Anterior cingulate cortex (tissue), 58 donors: ENCODE measurements around the gene KRTAP10-7.
"Not testable (repeated sequence)": the region's sequence is repeated elsewhere in the genome, so short reads cannot be mapped to it uniquely, and the experiment has no call there.

Source experiments
- DNase-seq, 58 donors: peaks; one replicate each; lab custom pipeline; 2025; lab: John Stamatoyannopoulos, UW

The KRTAP10-7 gene

GRCh38 chr21:44627831-44628233 lies 27.4 kb downstream of the KRTAP10-7 start:
- not testable (repeated sequence) for DNase-seq

- no peak for DNase-seq
These were observed 28.5 kb downstream of the KRTAP10-7 start for GRCh38 chr21:44628707-44629391.

GRCh38 chr21:44630440-44630839 lies 30.0 kb downstream of the KRTAP10-7 start:
- no peak for DNase-seq

GRCh38 chr21:44632067-44632466 lies 31.7 kb downstream of the KRTAP10-7 start:
- no peak for DNase-seq

- no peak for DNase-seq
These were observed 36.0 kb downstream of the KRTAP10-7 start for GRCh38 chr21:44636209-44637017.

GRCh38 chr21:44637018-44637850 lies 36.8 kb downstream of the KRTAP10-7 start, which contains the start of gene KRTAP10-10:
Gene KRTAP10-10 (plus strand): TSS chr21:44637356. CDS start chr21:44637418, 62 bp downstream.
- peak in 18 of 58 donors; percentile 2 to 45 (median 28) for DNase-seq

- not testable (repeated sequence) for DNase-seq
These were observed 37.5 kb downstream of the KRTAP10-7 start for GRCh38 chr21:44637851-44638348.

GRCh38 chr21:44638506-44639330 lies 38.3 kb downstream of the KRTAP10-7 start:
- not testable (repeated sequence) for DNase-seq

- DNase-seq, result no peak
These were observed 38.9 kb downstream of the KRTAP10-7 start for GRCh38 chr21:44639331-44639655.

GRCh38 chr21:44640761-44641160 lies 40.4 kb downstream of the KRTAP10-7 start:
- DNase-seq, result no peak

GRCh38 chr21:44643741-44644310 lies 43.4 kb downstream of the KRTAP10-7 start:
- no peak for DNase-seq

- DNase-seq, result no peak
These were observed 44.5 kb downstream of the KRTAP10-7 start for GRCh38 chr21:44644878-44645277.

- not testable (repeated sequence) for DNase-seq
These were observed 46.2 kb downstream of the KRTAP10-7 start, which contains the start of gene KRTAP10-11 for GRCh38 chr21:44646366-44647221. Gene KRTAP10-11 (plus strand): TSS chr21:44646414. CDS start chr21:44646459, 45 bp downstream.

GRCh38 chr21:44647222-44647552 lies 46.8 kb downstream of the KRTAP10-7 start:
- DNase-seq, result no peak

- no peak for DNase-seq
These were observed 48.3 kb downstream of the KRTAP10-7 start for GRCh38 chr21:44648557-44649311.

- DNase-seq, result no peak
These were observed 49.2 kb downstream of the KRTAP10-7 start for GRCh38 chr21:44649521-44650100.

- no peak for DNase-seq
These were observed 50.0 kb downstream of the KRTAP10-7 start for GRCh38 chr21:44650265-44650972.
